IPS-15b (cell line): ENCODE data around the gene TMEM270.
"Not testable (repeated sequence)": the region's sequence is repeated elsewhere in the genome, so short reads cannot be mapped to it uniquely, and the experiment has no call there.

ENCODE experiments used
- H3K27me3 ChIP-seq: one replicate; pipeline ENCODE4 v1.6.1; 2013; ENCODE audit warnings: low read length; ENCODE audit not compliant: control insufficient read depth, insufficient read depth
- H3K36me3 ChIP-seq: one replicate; pipeline ENCODE4 v1.6.1; 2013; ENCODE audit warnings: low read length; ENCODE audit not compliant: control insufficient read depth, insufficient read depth
- H3K4me1 ChIP-seq: one replicate; pipeline ENCODE4 v1.6.1; 2013; ENCODE audit warnings: mild to moderate bottlenecking, low read length; ENCODE audit not compliant: control insufficient read depth, insufficient read depth
- H3K4me3 ChIP-seq: one replicate; pipeline ENCODE4 v1.5.1; 2013; ENCODE audit warnings: low read depth, low read length
- H3K9ac ChIP-seq: one replicate; pipeline ENCODE4 v1.6.1; 2013; ENCODE audit warnings: low read depth, mild to moderate bottlenecking, low read length
- H3K9me3 ChIP-seq: one replicate; pipeline ENCODE4 v1.6.1; 2013; ENCODE audit warnings: mild to moderate bottlenecking, low read length; ENCODE audit not compliant: control insufficient read depth, insufficient read depth

TMEM270 gene

DNA sequence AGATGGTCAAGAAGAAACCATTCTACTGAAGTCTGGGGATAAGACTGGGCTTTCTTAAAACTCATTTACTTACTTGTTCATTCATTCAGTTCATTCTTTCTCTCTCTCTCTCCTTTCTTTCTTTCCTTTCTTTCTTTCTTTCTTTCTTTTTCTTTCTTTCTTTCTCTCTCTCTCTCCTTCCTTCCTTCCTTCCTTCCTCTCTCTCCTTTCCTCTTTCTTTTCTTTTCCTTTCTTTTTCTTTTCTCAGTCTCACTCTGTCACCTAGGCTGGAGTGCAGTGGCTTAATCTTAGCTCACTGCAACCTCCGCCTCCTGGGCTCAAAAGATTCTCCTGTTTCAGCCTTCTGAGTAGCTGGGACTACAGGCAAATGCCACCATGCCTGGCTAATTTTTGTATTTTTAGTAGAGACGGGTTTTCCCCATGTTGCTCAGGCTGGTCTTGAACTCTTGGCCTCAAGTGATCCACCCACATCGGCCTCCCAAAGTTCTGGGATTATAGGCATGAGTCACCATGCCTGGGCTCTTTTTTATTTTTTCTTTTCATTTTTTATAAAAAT is 24.0 kb downstream of the TMEM270 start:
- not testable (repeated sequence) for H3K27me3 ChIP-seq, H3K9me3 ChIP-seq, H3K4me1 ChIP-seq, H3K36me3 ChIP-seq, H3K9ac ChIP-seq, H3K4me3 ChIP-seq

DNA sequence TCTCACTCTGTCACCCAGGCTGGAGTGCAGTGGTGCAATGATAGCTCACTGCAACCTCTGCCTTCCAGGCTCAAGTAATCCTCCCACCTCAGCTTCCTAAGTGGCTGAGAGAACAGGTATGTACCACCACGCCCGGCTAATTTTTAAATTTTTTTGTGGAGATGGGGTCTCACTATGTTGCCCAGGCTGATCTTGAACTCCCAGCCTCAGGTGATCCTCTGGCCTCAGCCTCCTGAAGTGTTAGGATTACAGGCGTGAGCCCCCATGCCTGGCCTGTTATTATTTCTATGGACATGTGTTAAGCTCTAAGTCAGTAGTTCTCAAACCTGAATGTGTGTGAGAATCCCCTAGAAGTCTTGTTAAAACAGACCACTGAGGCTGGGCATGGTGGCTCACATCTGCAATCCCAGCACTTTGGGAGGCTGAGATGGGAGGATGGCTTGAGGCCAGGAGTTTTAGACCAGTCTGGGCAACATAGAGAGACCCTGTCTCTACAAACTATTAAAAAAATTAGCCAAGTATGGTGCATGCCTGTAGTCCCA is 24.5 kb downstream of the TMEM270 start:
- H3K9me3 ChIP-seq: no peaks in the 10 kb centered on the region
- no peaks in the 10 kb centered on the region for H3K4me1 ChIP-seq
- no peak overlapping the region for H3K9ac ChIP-seq
- H3K4me3 ChIP-seq: no peak overlapping the region
- H3K27me3 ChIP-seq: no peaks in the 10 kb centered on the region
- H3K36me3 ChIP-seq: no peaks in the 10 kb centered on the region

DNA sequence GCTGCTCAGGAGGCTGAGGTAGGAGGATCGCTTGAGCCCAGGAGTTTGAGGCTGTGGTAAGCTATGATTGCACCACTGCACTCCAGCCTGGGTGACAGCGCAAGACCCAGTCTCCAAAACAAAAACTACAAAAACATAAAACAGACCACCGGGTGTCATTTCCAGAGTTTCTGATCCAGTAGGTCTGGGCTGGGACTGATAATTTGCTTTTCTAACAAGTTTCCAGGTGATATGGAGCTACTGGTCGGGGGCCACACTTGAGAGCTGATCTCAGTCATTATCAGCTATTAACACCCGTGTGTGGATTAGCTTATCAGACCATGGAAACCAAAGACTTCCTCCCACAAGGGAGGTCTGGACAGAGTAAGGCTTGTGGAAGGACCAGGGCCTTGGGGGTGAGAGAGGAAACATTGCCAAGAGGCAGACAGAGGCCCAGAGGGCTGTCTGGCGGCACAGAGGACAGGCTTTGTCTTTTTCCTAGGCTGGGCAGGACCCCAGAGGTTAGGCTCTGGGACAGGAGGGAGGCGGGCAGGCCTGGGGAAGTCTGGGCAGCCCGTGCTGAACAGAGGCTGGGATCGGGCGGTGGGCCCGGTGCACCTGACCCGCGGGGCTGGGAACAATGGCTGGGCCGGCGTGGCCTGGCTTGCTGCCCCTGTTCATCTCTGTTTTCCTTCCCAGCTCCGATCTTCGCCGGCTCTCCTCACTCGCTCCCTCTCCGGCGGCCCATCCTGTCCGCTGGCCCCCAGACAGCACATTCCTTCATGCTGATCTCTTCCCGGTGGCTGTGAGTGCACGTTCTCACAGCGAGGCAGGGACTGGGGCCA is 25.2 kb downstream of the TMEM270 start:
- Histone ChIP-seq H3K9ac (no peak overlapping the region), H3K4me3 (no peak overlapping the region), H3K9me3 (no peaks in the 10 kb centered on the region), H3K4me1 (no peaks in the 10 kb centered on the region), H3K27me3 (no peaks in the 10 kb centered on the region), H3K36me3 (no peaks in the 10 kb centered on the region)

DNA sequence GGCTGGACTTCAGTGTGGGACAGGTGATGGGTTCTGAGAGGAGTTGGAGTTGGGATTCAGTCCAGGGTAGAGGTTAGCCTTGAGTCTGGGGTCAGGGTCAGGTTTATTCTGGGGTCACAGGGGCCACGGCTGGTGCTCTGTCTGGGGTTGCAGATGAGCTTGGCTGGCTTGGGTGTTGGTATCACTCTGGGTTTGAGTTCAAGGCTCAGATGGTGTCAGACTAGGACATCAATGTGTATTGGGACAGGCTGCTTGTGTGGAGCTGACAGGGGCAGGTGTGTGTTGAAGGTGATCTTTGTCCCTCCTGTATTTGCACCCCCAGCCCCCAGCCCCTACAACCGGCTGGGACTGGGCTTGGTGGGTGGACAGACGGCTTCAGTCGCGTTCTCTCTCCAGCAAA is 26.8 kb downstream of the TMEM270 start:
- H3K4me3 ChIP-seq: no peak overlapping the region
- no peaks in the 10 kb centered on the region for H3K27me3 ChIP-seq
- H3K9me3 ChIP-seq: no peaks in the 10 kb centered on the region
- H3K36me3 ChIP-seq: no peaks in the 10 kb centered on the region
- no peaks in the 10 kb centered on the region for H3K4me1 ChIP-seq
- H3K9ac ChIP-seq: no peak overlapping the region

DNA sequence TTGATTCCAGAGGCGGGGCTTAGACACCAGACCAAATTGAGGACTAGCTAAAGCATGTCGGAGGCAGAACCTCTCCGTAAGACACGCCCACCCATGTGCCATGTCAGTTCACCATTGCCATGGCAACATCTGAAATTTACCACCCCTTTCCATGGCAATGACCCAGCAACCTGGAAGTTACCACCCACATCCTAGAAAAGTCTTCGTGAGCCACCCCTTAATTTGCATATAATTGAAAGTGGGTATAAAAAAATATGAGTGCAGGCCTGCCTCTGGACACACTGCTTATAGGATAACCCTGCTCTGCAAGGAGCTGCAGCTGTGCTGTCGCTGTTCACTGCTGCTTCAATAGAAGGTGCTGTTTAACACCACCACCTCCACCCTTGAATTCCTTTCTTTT is 28.0 kb downstream of the TMEM270 start:
- Histone ChIP-seq H3K27me3 (no peaks in the 10 kb centered on the region), H3K36me3 (no peaks in the 10 kb centered on the region)

DNA sequence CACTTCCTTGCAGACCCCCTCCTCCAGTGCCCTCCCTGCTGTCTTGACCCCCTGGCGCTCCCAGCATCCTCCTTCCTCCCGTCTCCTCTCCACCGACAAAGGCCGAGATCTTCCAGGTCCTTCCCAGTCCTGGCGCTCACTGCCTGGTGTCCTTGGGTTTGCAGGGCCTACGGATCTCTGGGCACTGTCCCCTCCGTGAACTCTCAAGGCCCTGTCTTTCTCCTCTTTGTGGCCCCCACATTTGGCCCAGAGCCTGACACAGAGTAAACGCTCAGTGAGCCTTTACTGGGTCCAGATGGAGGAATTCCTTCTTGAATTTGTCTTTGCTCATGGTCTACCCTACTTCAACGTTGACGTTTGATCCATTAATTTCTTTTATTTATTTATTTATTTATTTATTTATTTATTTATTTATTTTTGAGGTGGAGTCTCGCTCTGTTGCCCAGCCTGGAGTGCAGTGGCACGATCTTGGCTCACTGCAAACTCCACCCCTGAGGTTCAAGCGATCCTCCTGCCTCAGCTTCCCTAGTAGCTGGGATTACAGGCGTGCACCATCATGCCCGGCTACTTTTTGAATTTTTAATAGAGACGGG is 29.7 kb downstream of the TMEM270 start:
- H3K36me3 ChIP-seq: no peaks in the 10 kb centered on the region
- no peak overlapping the region for H3K9ac ChIP-seq
- no peak overlapping the region for H3K4me3 ChIP-seq
- no peaks in the 10 kb centered on the region for H3K4me1 ChIP-seq
- no peaks in the 10 kb centered on the region for H3K9me3 ChIP-seq
- H3K27me3 ChIP-seq: no peaks in the 10 kb centered on the region

More for the DNA sequence above, 28.0 kb downstream of the TMEM270 start:
- no peak overlapping the region for H3K9ac ChIP-seq
- H3K4me3 ChIP-seq: no peak overlapping the region
- H3K4me1 ChIP-seq: no peaks in the 10 kb centered on the region
- no peaks in the 10 kb centered on the region for H3K9me3 ChIP-seq

DNA sequence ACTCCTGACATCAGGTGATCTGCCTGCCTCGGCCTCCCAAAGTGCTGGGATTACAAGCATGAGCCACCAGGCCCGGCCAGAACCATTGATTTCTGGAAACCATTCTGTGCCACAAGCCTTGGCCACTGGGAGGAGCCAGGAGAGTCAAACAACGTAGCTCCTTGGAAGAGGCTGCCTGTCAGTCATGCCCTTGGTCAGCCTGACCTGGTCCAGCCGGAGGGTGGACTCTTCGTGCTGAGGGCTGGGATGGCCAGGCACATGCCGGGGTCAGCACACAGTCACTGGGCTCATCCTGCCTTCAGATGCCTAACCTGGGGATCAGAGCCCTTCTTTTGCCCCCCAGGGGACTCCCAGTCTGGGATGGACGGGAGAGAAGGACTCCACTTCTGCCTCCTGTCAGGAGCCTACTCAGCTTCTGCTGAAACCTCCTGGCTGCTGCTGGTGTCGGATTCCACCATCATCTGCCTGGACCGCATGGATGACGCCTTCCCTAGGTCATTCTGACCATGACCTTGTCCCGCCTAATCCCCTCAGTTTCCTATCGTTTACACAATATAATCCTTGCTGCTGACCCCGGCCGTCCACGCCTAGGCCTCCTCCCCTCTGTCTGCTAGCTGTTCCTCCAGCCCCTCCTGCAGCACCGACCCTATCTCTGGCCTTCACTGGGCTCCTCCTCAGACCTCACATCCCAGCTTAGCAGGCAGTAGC is 30.4 kb downstream of the TMEM270 start:
- Histone ChIP-seq H3K9me3 (no peaks in the 10 kb centered on the region), H3K27me3 (no peaks in the 10 kb centered on the region)

DNA sequence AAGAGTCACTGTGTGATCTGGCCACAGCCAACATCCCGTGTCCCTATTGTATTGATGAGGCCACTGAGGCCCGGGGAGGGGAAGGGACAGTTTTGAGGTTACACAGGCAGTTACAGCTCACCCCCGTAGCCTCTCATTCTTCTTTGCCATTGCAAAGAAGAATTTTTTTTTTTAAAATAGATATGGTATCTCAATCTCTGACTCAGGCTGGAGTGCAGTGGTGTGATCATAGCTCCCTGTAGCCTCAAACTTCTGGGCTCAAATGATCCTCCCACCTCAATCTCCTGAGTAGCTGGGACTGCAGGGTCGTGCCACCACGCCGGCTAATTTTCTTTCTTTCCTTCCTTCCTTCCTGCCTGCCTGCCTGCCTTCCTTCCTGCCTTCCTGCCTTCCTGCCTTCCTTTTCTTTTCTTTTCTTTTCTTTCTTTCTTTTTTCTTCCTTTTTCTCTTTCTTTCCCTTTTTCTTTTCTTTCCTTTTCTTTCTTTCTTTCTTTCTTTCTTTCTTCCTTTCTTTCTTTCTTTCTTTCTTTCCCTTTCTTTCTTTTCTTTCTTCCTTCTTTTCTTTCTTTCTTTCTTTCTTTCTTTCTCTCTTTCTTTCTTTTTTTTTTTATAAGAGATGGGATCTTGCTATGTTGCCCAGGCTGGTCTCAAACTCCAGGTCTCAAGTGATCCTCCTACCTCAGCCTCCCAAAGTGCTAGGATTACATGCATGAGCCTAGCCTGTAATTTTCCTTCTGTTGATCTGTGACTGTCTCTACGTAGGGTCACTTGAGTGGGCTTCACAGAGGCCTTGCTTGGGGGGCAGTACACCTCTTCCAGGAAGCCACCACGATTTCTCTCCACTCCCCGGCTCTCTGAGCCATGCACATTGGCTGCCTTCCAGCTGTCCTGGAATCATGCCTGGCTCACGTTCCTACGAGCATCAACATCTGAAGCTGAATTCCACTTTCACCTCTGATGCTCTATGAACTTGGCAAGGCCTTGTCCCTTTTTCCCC is 31.3 kb downstream of the TMEM270 start:
- H3K36me3 ChIP-seq: no peaks in the 10 kb centered on the region
- H3K9ac ChIP-seq: no peak overlapping the region
- no peaks in the 10 kb centered on the region for H3K4me1 ChIP-seq
- H3K9me3 ChIP-seq: no peaks in the 10 kb centered on the region
- no peaks in the 10 kb centered on the region for H3K27me3 ChIP-seq
- no peak overlapping the region for H3K4me3 ChIP-seq

More for the DNA sequence above, 30.4 kb downstream of the TMEM270 start:
- no peaks in the 10 kb centered on the region for H3K4me1 ChIP-seq
- H3K4me3 ChIP-seq: no peak overlapping the region
- no peaks in the 10 kb centered on the region for H3K36me3 ChIP-seq
- no peak overlapping the region for H3K9ac ChIP-seq

DNA sequence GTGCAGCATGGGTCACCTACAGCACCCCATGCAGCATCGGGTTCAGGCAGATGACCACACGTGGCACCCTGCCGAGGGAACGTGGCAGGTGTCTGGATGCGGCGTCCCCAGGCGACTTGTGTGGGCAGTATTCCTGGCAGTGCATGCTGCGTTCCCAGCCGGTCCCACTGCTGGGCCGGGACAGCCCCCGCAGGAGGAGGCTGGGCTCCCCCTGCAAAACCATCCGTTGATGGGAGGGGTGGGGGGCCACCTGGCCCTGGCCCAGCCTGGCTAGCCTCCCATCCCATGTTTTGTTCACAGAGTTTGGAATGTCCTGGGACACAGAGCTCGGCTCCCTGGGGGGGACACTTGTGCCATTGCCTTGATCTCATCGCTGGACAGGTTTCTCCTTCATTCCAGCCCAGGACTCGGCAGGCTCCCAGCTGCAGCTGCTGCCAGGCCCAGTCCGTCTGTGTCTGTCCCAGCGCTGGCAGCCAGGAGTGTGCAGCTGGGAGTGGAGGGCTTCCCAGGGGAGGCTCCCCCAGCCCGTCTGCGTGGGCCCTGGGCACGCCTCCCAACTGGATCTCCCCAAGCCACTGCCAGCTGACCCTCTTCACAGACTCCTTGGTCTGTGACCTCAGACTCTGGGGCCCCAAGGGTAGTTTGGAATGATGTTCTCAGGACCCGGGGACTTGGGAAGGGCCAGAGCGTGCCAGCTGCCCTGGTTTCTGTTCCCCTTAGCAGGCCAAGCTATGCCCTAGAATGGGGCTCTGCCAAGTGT is 32.6 kb downstream of the TMEM270 start:
- no peak overlapping the region for H3K9ac ChIP-seq
- H3K4me3 ChIP-seq: no peak overlapping the region
- H3K9me3 ChIP-seq: no peaks in the 10 kb centered on the region
- no peaks in the 10 kb centered on the region for H3K4me1 ChIP-seq
- H3K27me3 ChIP-seq: no peaks in the 10 kb centered on the region
- no peaks in the 10 kb centered on the region for H3K36me3 ChIP-seq

DNA sequence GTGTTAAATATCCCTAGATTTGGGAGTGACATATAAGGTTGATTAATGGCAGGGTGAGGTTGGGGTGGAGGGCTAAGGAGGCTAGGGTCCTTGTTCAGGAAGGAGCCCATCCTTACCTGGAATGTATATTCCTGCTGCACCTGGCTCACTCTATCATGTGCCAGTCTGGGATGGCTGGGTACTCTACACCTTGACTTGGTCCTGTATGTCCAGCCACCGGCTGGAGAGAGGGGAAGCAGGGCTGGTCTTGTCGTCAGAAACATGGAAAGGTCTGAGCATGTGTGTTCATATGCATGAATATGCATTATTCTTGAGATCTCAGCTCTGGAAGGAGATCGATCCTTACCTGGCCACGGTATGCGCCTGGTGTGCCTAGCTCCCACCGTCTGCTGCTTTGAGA is 33.2 kb downstream of the TMEM270 start:
- no peak overlapping the region for H3K9ac ChIP-seq
- H3K36me3 ChIP-seq: no peaks in the 10 kb centered on the region
- no peaks in the 10 kb centered on the region for H3K27me3 ChIP-seq
- no peaks in the 10 kb centered on the region for H3K9me3 ChIP-seq
- no peak overlapping the region for H3K4me3 ChIP-seq
- H3K4me1 ChIP-seq: no peaks in the 10 kb centered on the region
